HepG2 (cell line): ENCODE data around the gene PTGDR. TPM values are rescaled to one million over a fixed set of nuclear protein-coding genes. Genes with fewer than 3 reads are reported as not detected.

Experiments
- ATAC-seq: fragments of 200-7000 bp; cut with Tn5 transposase; 3 replicates; pipeline ENCODE4 v1.9.1; 2020; ENCODE audit warnings: mild to moderate bottlenecking, moderate library complexity
- BruUV-seq: library from RNA; stranded (reverse); fragments of 400-500 nt; replicated peaks from 2 replicates; lab custom pipeline; 2021; lab: Mats Ljungman, UMichigan
- CTCF ChIA-PET: fragments of 300-600 bp; formaldehyde crosslinking; extraction: SDS; loops from one replicate; lab custom pipeline; 2021; ENCODE audit warnings: low total read pairs, inconsistent platforms, low intra/inter-chr PET ratio; lab: Yijun Ruan, JAX
- POLR2A ChIA-PET: fragments of 350-600 bp; sonication (Branson Sonifier 250); formaldehyde crosslinking; loops from one replicate; lab custom pipeline; 2020; ENCODE audit warnings: antibody characterized with exemption, inconsistent platforms; lab: Yijun Ruan, JAX
- DNase-seq: peaks from one replicate; pipeline ENCODE4 v3.0.0-alpha.2; 2015; ENCODE audit warnings: low spot score
- FAIRE-seq: peaks from 3 replicates; lab custom pipeline; 2011; peaks lifted over from hg19 to GRCh38; lab: Jason Lieb, UNC
- H2AFZ ChIP-seq: one replicate; pipeline ENCODE4 v1.6.1; 2011; ENCODE audit warnings: low read length, inconsistent platforms
- H3K27ac ChIP-seq: fragments of 300-600 bp; 3 replicates; pipeline ENCODE4 v1.8.0; 2011; ENCODE audit warnings: mixed run types, mild to moderate bottlenecking, mixed read lengths, low read length, inconsistent platforms; ENCODE audit not compliant: insufficient read depth; ENCODE audit errors: extremely low read length
- H3K27me3 ChIP-seq, 2 experiments: fragments of 200-600 bp in 1 of 2; 2 replicates in 1 of 2; 3 replicates in 1 of 2; pipeline versions ENCODE4 v1.6.0 to v1.8.0; 2011; ENCODE audit warnings: low read length in 2 of 2, mild to moderate bottlenecking in 2 of 2, moderate library complexity in 2 of 2, inconsistent platforms in 1 of 2; ENCODE audit not compliant: insufficient read depth in 2 of 2, control insufficient read depth in 1 of 2
- H3K36me3 ChIP-seq, 2 experiments: fragments of 200-600 bp in 1 of 2; replicated peaks in 1 of 2; 2 replicates in 1 of 2; 3 replicates in 1 of 2; pipeline versions ENCODE4 v1.5.1 to v1.8.0; 2011; ENCODE audit warnings: low read length in 2 of 2, inconsistent platforms in 1 of 2; ENCODE audit not compliant: insufficient read depth in 2 of 2, control insufficient read depth in 1 of 2
- H3K4me1 ChIP-seq: 2 replicates; pipeline ENCODE4 v1.5.1; 2012; ENCODE audit warnings: low read length, inconsistent platforms; ENCODE audit not compliant: insufficient read depth
- H3K4me2 ChIP-seq: 2 replicates; pipeline ENCODE4 v1.6.0; 2011; ENCODE audit warnings: low read depth, low read length, inconsistent platforms
- H3K4me3 ChIP-seq, 3 experiments: fragments of 200-600 bp in 1 of 3; sonication (generic), shearing (Covaris generic) in 1 of 3; replicated peaks in 1 of 3; 2 replicates each; pipeline ENCODE4 v1.5.1; 2011 to 2016; ENCODE audit warnings: low read length in 3 of 3, inconsistent platforms in 2 of 3, low read depth in 2 of 3, mild to moderate bottlenecking in 2 of 3, control low read depth in 1 of 3, mixed read lengths in 1 of 3; ENCODE audit not compliant: insufficient read depth in 1 of 3
- H3K79me2 ChIP-seq: one replicate; pipeline ENCODE4 v1.6.1; 2011; ENCODE audit warnings: low read length, inconsistent platforms; ENCODE audit not compliant: insufficient read depth
- H3K9ac ChIP-seq: 2 replicates; pipeline ENCODE4 v1.6.0; 2011; ENCODE audit warnings: mild to moderate bottlenecking, low read depth, low read length, inconsistent platforms; ENCODE audit not compliant: insufficient read depth
- H3K9me3 ChIP-seq: 2 replicates; pipeline ENCODE4 v1.5.1; 2012; ENCODE audit warnings: mild to moderate bottlenecking, low read length
- H4K20me1 ChIP-seq: 2 replicates; pipeline ENCODE4 v1.6.0; 2011; ENCODE audit warnings: inconsistent platforms, mild to moderate bottlenecking, low read length, moderate library complexity; ENCODE audit not compliant: insufficient read depth
- ERF ChIP-seq: IDR thresholded peaks from 2 replicates; pipeline ENCODE4 v1.6.1; 2018; ENCODE audit warnings: missing biosample characterization, missing genetic modification reagents
- MATR3 ChIP-seq: sonication (generic); formaldehyde crosslinking; IDR thresholded peaks from 2 replicates; pipeline ENCODE4 v1.4.0; 2020; ENCODE audit warnings: missing genetic modification reagents
- MEF2D ChIP-seq: sonication (generic); formaldehyde crosslinking; IDR thresholded peaks from 2 replicates; pipeline ENCODE4 v1.5.1; 2020; ENCODE audit warnings: mild to moderate bottlenecking, missing genetic modification reagents
- MIER3 ChIP-seq: IDR thresholded peaks from 2 replicates; pipeline ENCODE4 v1.6.1; 2016; ENCODE audit warnings: missing compliant biosample characterization, borderline replicate concordance
- RAD21 ChIP-seq: fragments of 450-650 bp; formaldehyde crosslinking; IDR thresholded peaks from 2 replicates; pipeline ENCODE4 v1.5.0; 2020; ENCODE audit warnings: mild to moderate bottlenecking
- RFX3 ChIP-seq: IDR thresholded peaks from 2 replicates; pipeline ENCODE4 v1.6.1; 2016; ENCODE audit warnings: missing biosample characterization, missing genetic modification reagents
- XRCC5 ChIP-seq: fragments of 200-400 bp; formaldehyde crosslinking; optimal IDR thresholded peaks from 2 replicates; pipeline ENCODE3; 2017; ENCODE audit warnings: mild to moderate bottlenecking, low read length
- ZNF30 ChIP-seq: sonication (generic); formaldehyde crosslinking; IDR thresholded peaks from 2 replicates; pipeline ENCODE4 v1.5.0; 2020; ENCODE audit warnings: mild to moderate bottlenecking, missing genetic modification reagents
- WGBS: methylation state at CpG from one replicate; pipeline ENCODE4 v1.1.6; 2017; ENCODE audit warnings: low lambda C conversion rate; 5-methylcytosine and 5-hydroxymethylcytosine counted together
- in situ Hi-C: cut with HindIII; loops from 2 replicates; pipeline ENCODE4 v1.10.0; 2017; ENCODE audit warnings: low pct_unique_long_range_greater_than_20kb; ENCODE audit not compliant: extremely low pct_ligation_motif_present
- intact Hi-C: fragments of 100-400 bp; cut with micrococcal nuclease; formaldehyde crosslinking; loops from one replicate; pipeline ENCODE4 v1.10.0; 2022; ENCODE audit not compliant: unreplicated experiment
- polyA plus RNA-seq, 8 experiments: library from polyadenylated mRNA; depleted of rRNA in 3 of 8; stranded (reverse) in 7 of 8; unstranded in 1 of 8; fragments of >200 nt; fragmentation: Illumina TruSeq in 4 of 8; extraction: Trizol in 4 of 8; gene quantifications; 2 replicates each; pipeline versions ENCODE4 v1.2.1 to v1.2.3, GENCODE V29; 2011 to 2016; ENCODE audit warnings: low read depth in 4 of 8, missing spikeins in 1 of 8, mixed read lengths in 1 of 8; ENCODE audit not compliant: insufficient read depth in 1 of 8
- total RNA-seq, 5 experiments: library from RNA; depleted of rRNA; stranded (reverse); fragments of >200 nt; fragmentation: Illumina TruSeq; extraction: Trizol; gene quantifications; 2 replicates each; pipeline ENCODE4 v1.2.3, GENCODE V29; 2016; ENCODE audit warnings: low read depth in 1 of 5
- TF ChIP-seq, protein P1 (sequence below): sonication (generic); formaldehyde crosslinking; IDR thresholded peaks from 2 replicates; pipeline ENCODE4 v1.9.0; 2022; ENCODE audit warnings: low read depth, missing genetic modification reagents
- TF ChIP-seq, protein P2 (sequence below): sonication (generic); IDR thresholded peaks from 2 replicates; pipeline ENCODE4 v1.6.1; 2016; ENCODE audit warnings: low read depth, borderline replicate concordance
- TF ChIP-seq, protein P3 (sequence below): sonication (generic); formaldehyde crosslinking; conservative IDR thresholded peaks from 2 replicates; pipeline ENCODE4 v1.4.0; 2020; ENCODE audit warnings: mild to moderate bottlenecking, missing genetic modification reagents, moderate library complexity
- TF ChIP-seq, protein P4 (sequence below), 2 experiments: IDR thresholded peaks; 2 replicates each; pipeline ENCODE4 v1.6.1; 2011 to 2012; ENCODE audit warnings: low read length in 2 of 2, borderline replicate concordance in 1 of 2, low read depth in 1 of 2, mild to moderate bottlenecking in 1 of 2, moderate library complexity in 1 of 2

The PTGDR gene
- total and polyA plus RNA-seq, 2 of the 13 experiments (the other 11 are each of a cell fraction or from before 2014, with no cell fraction given), result not detected

DNA sequence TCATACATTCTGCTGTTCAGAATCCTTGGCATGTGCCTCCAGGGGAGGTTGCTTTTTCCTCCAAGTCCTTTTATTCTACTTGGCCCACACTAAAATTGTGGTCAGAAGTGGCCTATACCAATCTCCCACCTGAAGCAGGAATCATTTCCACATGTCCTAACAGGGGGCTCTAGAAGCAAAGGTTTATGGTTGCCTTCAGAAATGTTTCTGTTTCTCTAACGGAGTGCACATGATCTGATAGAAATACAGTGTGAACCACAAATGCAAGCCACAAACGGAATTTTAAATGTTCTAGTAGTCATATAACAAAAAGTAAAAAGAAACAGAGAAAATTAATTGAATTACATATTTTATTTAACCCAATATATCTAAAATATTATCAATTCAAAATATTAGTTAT, 50.6 kb downstream of the PTGDR start (continued):
- TF ChIP-seq, protein P1, sequence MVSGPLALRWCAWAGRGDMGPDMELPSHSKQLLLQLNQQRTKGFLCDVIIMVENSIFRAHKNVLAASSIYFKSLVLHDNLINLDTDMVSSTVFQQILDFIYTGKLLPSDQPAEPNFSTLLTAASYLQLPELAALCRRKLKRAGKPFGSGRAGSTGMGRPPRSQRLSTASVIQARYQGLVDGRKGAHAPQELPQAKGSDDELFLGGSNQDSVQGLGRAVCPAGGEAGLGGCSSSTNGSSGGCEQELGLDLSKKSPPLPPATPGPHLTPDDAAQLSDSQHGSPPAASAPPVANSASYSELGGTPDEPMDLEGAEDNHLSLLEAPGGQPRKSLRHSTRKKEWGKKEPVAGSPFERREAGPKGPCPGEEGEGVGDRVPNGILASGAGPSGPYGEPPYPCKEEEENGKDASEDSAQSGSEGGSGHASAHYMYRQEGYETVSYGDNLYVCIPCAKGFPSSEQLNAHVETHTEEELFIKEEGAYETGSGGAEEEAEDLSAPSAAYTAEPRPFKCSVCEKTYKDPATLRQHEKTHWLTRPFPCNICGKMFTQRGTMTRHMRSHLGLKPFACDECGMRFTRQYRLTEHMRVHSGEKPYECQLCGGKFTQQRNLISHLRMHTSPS (CRISPR knock-in tag), result no peak
- TF ChIP-seq, protein P2, sequence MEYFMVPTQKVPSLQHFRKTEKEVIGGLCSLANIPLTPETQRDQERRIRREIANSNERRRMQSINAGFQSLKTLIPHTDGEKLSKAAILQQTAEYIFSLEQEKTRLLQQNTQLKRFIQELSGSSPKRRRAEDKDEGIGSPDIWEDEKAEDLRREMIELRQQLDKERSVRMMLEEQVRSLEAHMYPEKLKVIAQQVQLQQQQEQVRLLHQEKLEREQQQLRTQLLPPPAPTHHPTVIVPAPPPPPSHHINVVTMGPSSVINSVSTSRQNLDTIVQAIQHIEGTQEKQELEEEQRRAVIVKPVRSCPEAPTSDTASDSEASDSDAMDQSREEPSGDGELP, result no peak
- no peak for TF ChIP-seq MIER3 (CRISPR knock-in tag)

DNA sequence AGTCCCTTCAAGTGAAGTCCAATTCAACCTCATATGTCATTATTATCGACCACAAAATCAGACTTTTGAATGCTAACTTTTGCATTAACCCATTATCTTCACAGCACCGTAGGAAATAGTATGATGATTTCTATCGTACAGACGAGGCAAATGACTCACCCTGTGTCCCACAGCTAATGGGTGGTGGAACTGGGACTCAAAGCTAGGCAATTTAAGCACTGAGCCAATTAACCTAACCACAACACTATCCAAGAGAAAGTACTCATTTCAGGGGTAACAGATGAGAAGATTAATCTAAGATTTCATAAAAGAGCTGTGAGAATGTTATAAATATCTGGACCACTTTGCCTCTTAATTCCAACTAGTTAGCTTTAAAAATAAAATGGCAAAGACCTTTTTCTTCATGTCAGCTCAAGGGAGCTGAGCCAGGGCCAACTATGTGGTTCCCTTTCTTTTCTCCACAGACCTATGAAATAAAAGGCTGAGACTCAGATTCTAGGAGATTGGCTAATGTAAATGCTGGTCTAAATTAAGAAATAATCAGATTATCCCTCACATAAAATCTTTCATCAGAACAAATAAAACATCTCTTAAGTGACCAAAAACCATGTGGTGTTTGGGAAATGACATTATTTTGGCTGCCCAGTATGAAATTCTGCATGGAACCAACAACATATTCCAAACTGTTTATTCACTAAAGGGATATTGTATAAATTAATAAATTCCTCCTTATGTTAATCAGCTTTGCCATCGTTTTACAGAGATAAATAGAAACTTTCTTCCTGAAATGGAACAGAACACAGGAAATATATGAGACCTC, 51.5 kb downstream of the PTGDR start:
- Histone ChIP-seq H2AFZ (no peak overlapping the region), H3K4me2 (no peak overlapping the region), H3K36me3 (no peaks in the 10 kb centered on the region), H3K4me3 (no peak overlapping the region), H3K79me2 (no peaks in the 10 kb centered on the region), H3K9ac (no peak overlapping the region), H4K20me1 (no peaks in the 10 kb centered on the region), H3K27me3 (no peaks in the 10 kb centered on the region; a peak in 1 of 5 replicates), H3K4me1 (no peaks in the 10 kb centered on the region), H3K27ac (no peak overlapping the region), H3K9me3 (peaks cover 17% of the 10 kb centered on the region; the same call in 1 of the 2 replicates)
- ChIA-PET POLR2A (no interaction called here), CTCF (no interaction called here)
- no peak for FAIRE-seq
- BruUV-seq, result no TSS peak
- no peak for DNase-seq
- WGBS, result 13% methylated on average over 5 of the region's 5 CpGs
- no peak for ATAC-seq
- in situ Hi-C loops (no loop called here), intact Hi-C loops (no loop called here)
- TF ChIP-seq, protein P3, sequence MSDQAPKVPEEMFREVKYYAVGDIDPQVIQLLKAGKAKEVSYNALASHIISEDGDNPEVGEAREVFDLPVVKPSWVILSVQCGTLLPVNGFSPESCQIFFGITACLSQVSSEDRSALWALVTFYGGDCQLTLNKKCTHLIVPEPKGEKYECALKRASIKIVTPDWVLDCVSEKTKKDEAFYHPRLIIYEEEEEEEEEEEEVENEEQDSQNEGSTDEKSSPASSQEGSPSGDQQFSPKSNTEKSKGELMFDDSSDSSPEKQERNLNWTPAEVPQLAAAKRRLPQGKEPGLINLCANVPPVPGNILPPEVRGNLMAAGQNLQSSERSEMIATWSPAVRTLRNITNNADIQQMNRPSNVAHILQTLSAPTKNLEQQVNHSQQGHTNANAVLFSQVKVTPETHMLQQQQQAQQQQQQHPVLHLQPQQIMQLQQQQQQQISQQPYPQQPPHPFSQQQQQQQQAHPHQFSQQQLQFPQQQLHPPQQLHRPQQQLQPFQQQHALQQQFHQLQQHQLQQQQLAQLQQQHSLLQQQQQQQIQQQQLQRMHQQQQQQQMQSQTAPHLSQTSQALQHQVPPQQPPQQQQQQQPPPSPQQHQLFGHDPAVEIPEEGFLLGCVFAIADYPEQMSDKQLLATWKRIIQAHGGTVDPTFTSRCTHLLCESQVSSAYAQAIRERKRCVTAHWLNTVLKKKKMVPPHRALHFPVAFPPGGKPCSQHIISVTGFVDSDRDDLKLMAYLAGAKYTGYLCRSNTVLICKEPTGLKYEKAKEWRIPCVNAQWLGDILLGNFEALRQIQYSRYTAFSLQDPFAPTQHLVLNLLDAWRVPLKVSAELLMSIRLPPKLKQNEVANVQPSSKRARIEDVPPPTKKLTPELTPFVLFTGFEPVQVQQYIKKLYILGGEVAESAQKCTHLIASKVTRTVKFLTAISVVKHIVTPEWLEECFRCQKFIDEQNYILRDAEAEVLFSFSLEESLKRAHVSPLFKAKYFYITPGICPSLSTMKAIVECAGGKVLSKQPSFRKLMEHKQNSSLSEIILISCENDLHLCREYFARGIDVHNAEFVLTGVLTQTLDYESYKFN (CRISPR knock-in tag), result no peak
- TF ChIP-seq RAD21 (CRISPR knock-in tag) (no peak), XRCC5 (no peak), MATR3 (no peak), MEF2D (CRISPR knock-in tag) (no peak), RFX3 (CRISPR knock-in tag) (no peak), ERF (CRISPR knock-in tag) (no peak), ZNF30 (CRISPR knock-in tag) (no peak)
- TF ChIP-seq, protein P4, sequence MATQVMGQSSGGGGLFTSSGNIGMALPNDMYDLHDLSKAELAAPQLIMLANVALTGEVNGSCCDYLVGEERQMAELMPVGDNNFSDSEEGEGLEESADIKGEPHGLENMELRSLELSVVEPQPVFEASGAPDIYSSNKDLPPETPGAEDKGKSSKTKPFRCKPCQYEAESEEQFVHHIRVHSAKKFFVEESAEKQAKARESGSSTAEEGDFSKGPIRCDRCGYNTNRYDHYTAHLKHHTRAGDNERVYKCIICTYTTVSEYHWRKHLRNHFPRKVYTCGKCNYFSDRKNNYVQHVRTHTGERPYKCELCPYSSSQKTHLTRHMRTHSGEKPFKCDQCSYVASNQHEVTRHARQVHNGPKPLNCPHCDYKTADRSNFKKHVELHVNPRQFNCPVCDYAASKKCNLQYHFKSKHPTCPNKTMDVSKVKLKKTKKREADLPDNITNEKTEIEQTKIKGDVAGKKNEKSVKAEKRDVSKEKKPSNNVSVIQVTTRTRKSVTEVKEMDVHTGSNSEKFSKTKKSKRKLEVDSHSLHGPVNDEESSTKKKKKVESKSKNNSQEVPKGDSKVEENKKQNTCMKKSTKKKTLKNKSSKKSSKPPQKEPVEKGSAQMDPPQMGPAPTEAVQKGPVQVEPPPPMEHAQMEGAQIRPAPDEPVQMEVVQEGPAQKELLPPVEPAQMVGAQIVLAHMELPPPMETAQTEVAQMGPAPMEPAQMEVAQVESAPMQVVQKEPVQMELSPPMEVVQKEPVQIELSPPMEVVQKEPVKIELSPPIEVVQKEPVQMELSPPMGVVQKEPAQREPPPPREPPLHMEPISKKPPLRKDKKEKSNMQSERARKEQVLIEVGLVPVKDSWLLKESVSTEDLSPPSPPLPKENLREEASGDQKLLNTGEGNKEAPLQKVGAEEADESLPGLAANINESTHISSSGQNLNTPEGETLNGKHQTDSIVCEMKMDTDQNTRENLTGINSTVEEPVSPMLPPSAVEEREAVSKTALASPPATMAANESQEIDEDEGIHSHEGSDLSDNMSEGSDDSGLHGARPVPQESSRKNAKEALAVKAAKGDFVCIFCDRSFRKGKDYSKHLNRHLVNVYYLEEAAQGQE (IDR thresholded peaks at IDR 0.05; ENCODE audit: borderline replicate concordance in 1 of 2, low read depth in 1 of 2, low read length in 2 of 2), result no peak
